Suprapubic skin (tissue), 4 donors: ENCODE results near the gene SARS1. TPM values are rescaled to one million over a fixed set of nuclear protein-coding genes. Genes with fewer than 3 reads are reported as not detected.

Experiments used
- total RNA-seq, 4 donors: library from RNA; depleted of rRNA; stranded (reverse); fragments of >200 nt; gene quantifications; one replicate each; pipeline ENCODE4 v1.1.0, GENCODE V29; 2016

The SARS1 gene
- total RNA-seq, 4 donors from 2014 or later, result 144 to 169 (median 160) TPM

Other genes with a start within 250 kb of the SARS1 start
- gene WDR47, start 171.8 kb upstream of the SARS1 start, total RNA-seq, result 10 to 100 TPM; 45.8 to 89.2 (median 52.9) TPM
- 10 to 100 TPM; 10.6 to 33.2 (median 28.0) TPM for gene TAF13, start 137.9 kb upstream of the SARS1 start, total RNA-seq
- 10 to 100 TPM; 28.2 to 35.1 (median 31.0) TPM for gene TMEM167B, start 123.2 kb upstream of the SARS1 start, total RNA-seq
- 10 to 100 TPM; 27.4 to 84.8 (median 46.7) TPM for gene ELAPOR1, start 99.8 kb upstream of the SARS1 start, total RNA-seq
- gene CELSR2, start 35.6 kb downstream of the SARS1 start, total RNA-seq, result 100 to 1,000 TPM; 106 to 145 (median 129) TPM
- gene PSRC1, start 69.2 kb downstream of the SARS1 start, total RNA-seq, result 1 to 10 TPM; 1.9 to 6.8 (median 3.7) TPM
- not detected for gene MYBPHL, start 93.1 kb downstream of the SARS1 start, total RNA-seq
- 10 to 100 TPM; 27.8 to 52.7 (median 34.5) TPM for gene SORT1, start 184.0 kb downstream of the SARS1 start, total RNA-seq
- gene PSMA5, start 212.5 kb downstream of the SARS1 start, total RNA-seq, result 10 to 100 TPM; 26.2 to 36.2 (median 31.5) TPM